DMS 273 (cell line): ENCODE data around the gene CHIT1.
"Not testable (repeated sequence)": the region's sequence is repeated elsewhere in the genome, so short reads cannot be mapped to it uniquely, and the experiment has no call there.

Experiments used
- DNase-seq: peaks from one replicate; lab custom pipeline; 2025; ENCODE audit not compliant: unreplicated experiment; lab: John Stamatoyannopoulos, UW

Gene CHIT1

DNA sequence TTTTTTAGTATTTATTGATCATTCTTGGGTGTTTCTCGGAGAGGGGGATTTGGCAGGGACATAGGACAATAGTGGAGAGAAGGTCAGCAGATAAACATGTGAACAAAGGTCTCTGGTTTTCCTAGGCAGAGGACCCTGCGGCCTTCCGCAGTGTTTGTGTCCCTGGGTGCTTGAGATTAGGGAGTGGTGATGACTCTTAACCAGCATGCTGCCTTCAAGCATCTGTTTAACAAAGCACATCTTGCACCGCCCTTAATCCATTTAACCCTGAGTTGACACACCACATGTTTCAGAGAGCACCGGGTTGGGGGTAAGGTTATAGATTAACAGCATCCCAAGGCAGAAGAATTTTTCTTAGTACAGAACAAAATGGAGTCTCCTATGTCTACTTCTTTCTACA lies 36.7 kb upstream of the CHIT1 start:
- DNase-seq: not testable (repeated sequence)

DNA sequence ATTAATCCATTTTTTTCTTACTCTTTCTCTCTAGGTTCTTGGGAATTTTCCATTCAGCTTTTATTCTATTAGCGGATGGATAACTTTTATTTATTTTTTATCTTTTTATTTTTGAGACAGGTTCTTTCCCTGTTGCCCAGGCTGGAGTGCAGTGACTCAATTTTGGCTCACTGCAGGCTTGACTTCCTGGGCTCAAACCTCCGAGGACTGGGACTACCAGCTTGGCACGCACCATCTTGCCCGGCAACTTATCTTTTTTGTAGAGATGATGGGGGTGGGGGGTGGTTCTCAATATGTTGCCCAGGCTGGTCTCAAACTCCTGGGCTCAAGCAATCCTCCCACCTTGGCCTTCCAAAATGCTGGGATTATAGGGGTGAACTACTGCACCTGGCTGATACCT lies 36.1 kb upstream of the CHIT1 start:
- peak; percentile 36 for DNase-seq

DNA sequence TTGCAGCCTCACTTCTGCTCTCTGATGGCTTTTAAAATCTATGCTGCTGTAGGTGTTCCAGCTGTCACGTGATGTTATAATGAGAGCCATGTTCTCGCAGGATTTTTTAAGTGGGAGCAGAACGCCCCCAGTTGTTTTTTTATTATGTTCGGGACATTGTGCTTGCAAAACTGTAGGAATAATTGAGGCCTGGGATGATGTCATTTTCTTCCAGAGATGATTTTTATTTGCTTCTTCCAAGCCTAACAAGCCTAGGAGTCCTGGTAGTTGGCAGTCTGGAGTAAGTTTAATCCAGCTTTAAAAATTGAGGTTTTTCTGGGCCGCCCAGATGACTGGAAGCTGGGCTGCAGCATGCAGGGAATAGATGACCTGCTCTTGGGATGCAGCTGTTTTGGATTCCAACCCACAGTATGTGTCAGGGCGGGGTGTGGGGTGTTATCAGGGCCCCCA lies 34.6 kb upstream of the CHIT1 start:
- no peak for DNase-seq

DNA sequence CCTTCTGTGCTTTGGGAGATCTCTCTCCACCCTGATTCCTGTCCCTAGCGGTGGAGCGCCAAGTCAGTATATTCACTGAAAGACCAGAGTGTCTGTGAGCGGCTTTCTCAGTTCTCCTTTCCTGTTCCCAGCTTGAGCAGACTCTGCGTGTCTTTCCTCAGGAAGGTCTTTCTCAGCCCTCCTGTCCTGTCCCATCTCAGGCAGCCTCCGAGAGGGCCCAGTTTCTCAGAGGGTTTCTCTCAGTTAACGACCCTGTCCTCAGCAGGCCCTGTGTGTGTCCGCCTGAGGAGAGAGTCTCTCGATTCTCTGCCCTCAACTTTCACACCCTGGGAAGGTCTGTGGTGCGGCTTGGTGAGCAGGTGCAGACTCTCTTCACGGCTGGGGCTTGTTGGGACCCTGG lies 34.0 kb upstream of the CHIT1 start:
- DNase-seq: peak; percentile 58

DNA sequence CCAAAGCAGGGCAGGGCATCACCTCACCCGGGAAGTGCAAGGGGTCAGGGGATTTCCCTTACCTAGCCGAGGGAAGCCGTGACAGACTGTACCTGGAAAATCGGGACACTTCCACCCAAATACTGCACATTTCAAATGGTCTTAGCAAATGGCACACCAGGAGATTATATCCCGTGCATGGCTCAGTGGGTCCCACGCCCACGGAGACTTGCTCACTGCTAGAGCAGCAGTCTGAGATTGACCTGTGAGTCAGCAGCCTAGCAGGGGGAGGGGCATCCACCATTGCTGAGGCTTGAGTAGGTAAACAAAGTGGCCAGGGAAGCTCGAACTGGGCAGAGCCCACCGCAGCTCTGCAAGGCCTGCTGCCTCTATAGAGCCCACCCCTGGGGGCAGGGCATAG lies 27.2 kb upstream of the CHIT1 start:
- not testable (repeated sequence) for DNase-seq

DNA sequence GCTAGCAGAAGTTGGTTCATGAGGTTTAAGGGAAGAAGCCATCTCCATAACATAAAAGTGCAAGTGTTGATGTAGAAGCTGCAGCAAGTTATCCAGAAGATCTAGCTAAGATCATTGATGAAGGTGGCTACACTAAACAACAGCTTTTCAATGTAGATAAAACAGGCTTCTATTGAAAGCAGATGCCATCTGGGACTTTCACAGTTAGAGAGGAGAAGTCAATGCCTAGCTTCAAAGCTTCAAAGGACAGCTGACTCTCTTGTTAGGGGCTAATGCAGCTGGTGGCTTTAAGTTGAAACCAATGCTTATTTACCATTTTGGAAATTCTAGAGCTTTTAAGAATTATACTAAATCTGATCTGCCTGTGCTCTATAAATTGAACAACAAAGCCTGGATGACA lies 25.3 kb upstream of the CHIT1 start:
- DNase-seq: peak; percentile 43

DNA sequence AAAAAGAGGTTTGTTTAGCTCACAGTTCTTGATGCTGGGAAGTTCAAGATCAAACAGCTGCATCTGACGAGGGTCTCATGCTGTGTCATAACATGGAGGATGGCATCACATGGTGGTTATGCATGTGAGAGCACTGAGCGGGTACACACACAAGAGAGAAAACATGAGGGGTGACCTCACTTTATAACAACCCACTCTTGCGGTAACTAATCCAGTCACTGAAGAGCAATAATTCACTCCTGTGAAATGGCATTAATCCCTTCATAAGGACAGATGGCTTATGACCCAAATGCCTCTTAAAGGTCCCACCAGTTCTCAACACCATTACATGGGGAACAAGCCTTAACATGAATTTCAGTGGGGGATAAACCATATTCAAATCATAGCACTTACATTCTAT lies 23.2 kb upstream of the CHIT1 start:
- DNase-seq: peak; percentile 90

DNA sequence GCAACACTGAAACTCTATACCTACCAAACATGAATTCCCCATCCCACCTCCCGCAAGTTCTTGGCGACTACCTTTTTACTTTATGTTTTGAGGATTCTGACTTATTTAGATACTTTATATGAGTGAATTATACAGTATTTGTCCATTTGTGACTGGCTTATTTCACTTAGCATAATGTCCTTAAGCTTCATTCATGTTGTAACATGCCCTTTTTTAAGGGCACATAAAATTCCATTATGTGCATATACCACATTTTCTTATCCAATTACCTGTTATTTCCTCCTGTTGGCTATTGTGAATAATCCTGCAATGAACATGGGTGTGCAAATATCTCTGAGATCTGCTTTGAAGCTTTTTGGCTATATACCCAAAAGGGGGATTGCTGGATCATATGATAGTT lies 22.0 kb upstream of the CHIT1 start:
- no peak for DNase-seq

DNA sequence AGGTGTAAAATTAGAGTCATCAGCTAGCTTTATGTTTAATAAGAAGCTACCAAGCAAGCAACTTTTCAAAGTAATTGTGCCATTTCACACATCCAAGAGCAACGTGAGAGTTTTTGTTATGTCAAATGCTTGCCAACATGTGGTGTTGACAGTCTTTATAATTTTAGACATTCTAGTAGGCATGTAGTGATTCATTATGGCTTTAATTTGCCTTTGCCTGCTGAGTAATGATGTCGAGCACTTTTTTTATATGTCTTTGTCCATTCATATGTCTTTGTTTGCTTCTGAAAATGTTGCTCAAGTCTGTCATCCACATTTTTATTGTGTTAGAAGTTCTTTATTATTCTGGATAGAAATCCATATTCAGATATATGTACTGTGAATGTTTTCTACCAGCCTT lies 21.4 kb upstream of the CHIT1 start:
- no peak for DNase-seq

DNA sequence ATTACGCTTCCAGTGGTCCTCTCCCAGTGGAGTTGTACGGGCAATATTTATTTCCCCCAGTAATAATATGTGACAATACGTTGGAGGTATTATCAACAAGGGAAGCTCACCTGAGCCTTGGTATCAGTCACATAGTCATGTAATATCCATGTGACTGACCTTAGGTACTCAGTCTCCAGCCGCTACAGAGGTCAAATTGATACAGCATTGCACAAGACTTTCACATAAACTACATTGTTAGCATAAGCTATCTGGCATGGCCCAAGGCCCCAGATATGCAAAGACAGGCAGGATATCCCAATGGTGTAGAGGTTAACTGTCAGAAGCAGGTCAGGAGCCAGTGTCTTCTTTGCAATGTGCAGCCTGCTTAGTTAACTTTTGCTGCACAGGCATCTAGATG lies 15.3 kb upstream of the CHIT1 start:
- no peak for DNase-seq

DNA sequence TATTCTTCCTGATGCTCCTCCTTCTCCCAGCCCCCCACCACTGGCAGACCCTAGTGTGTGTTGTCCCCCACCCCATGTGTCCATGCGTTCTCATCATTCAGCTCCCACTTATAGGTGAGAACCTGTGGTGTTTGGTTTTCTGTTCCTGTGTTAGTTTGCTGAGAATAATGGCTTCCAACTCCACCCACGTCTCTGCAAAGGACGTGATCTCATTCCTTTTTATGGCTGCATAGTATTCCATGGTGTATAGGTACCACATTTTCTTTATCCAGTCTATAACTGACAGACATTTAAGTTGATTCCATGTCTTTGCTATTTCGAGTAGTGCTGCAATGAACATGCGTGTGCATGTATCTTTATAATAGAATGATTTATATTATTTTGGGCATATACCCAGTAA lies 12.2 kb upstream of the CHIT1 start:
- DNase-seq: not testable (repeated sequence)

DNA sequence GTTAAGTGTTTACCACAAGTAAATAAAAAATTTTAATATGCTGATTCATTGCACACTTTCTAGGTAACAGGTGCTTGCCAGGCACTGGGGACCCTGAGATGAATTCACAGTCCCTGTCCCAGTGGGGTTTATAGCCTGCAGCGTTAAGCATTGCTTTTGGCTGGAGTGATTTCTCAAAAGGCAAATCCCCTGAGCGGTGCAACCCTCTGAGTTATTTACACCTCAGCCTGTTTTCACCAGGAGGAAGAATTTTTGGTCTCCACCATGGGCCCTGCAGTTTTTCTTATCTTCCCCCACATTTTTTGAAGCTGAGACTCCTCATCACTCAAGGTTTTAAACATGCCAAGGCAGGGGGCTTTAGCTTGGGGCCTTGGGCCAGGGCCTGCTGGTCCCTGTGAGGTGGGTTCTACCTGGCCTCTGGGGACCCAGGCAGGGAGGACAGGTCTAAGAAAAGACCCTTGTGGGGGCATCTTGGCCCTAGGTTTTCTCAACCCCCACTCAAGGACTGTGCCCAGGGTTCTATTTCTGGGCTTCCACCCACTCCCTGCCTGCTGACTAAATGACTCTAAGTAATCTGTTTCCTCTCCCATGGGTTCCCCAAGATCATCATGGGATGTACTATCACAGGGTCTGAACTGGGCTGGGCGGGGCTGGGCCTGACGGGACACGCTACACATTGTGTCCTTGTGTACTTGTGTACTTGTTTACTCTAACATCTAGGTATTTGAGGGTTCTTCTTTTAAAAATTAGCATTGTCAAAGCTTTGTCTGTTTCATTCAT lies 10.2 kb upstream of the CHIT1 start:
- no peak for DNase-seq

DNA sequence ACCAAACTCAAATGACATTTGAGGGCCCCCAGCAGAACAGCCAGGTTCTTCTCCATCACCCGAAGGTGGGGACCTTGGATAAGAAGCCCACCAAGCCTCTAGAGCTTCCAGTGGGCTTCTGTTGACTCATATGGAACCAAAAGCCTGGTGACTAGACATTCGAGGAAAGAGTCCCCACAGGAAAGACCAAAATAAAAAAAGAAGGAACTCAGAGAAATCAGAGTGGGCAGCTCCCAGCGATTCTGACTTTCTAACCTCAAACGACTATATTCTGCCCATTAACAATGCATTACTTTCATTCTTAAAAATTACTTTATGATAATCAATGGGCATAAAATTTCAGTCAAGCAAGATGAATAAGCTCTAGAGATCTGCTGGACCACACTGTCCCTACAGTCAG lies 9.6 kb upstream of the CHIT1 start:
- DNase-seq: no peak

DNA sequence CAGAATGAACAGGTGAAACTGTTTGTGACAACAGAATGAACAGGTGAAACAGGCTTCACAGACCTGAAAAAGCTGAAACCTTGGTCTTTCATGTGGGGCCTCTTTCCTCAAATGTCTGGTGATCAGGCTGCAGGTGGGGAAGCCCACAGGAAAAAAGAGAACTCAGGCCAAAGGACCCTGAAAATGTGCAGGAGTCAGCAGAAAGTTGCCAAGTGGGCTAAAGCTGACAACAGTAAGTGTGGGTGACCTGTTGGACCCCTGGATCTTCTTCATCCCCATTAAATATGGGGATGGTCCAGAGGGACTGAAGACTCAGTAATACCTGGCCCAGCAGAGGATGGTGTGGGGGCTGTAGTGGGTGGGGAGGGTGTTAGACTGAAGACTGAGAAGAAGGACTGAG lies 9.1 kb upstream of the CHIT1 start:
- DNase-seq: no peak

DNA sequence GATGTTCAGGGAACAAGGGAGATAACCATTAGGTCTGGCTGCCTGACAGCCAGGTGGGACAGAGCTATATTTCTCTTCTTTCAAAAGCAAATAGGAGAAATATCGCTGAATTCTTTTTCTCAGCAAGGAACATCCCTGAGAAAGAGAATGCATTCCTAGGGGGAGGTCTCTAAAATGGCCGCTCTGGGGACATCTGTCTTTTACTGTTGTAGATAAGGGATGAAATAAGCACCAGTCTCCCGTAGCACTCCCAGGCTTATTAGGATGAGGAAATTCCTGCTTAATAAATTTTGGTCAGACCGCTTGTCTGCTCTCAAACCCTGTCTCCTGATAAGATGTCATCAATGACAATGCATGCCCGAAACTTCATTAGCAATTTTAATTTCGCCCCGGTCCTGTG lies 5.4 kb upstream of the CHIT1 start:
- not testable (repeated sequence) for DNase-seq

DNA sequence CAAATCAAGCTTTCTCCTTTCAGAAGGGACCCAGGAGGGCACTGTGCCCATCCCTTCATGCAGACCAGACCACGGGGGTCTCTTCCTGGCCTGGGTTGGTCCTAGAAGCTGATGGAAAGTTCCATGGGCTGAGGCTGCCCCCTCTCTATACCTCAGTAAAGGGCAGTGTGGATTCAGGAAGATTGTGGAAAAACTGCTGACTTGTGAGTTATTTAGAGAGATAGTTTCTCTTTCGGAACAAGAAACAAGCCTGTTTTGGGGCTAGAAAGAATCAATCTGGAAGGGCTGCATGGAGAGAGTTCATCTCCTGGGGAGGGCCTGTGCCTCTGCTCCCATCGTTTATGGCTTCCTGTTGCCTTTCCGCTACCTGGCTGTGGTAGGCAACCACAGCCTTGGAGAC lies 803 bp downstream of the CHIT1 start:
- no peak for DNase-seq

DNA sequence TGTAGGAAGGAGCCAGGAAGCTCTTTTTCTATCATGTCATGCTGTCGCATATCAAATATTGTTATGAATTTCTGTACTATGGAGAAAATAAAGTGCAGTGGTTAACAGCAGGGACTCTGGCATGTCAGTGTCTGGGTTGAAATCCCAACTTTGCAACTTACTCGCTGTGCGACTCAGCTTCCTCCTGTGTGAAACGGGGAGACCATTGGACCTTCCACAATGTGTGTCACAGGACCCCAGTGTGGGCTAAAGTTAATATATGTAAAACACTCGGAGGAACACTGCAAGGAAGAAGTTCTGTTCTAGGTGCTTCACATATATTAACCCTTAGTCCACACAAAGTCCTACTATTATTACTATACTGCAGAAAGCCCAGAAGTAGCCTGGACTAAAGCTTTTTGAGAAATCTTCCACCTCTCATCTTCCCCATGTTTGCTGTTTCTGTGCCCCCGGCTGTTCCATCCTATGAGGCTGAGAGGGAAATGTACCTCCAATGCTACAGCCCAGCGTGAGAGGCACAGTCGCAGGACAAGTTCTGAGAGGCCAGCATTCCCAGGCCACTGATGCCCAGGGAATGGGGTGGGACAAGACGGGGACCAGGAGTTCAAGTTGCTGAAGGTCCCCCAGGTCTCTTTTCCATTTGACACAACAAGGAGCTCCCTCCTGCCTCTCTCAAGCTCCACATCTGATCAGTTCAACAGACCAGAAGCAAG lies 1.9 kb downstream of the CHIT1 start:
- no peak for DNase-seq

DNA sequence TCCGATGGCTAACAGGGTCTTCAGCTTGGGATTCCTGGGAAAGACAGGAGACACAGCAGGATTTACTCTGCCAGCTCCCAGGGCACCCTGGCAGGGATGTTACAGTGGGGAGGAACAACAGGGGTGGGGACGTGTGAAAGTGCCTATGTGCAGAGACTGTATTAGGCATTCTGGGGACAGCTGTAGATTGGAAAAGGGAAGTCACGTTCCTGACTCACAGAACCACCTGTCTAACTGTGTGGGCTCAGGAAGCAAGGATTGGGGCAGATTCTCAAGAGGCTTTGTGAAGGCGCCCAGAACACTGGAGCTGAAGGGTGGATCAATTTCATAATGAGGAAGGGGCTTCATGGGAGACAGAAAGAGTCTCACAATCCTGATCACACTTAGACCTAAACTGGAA lies 4.4 kb downstream of the CHIT1 start:
- DNase-seq: no peak

DNA sequence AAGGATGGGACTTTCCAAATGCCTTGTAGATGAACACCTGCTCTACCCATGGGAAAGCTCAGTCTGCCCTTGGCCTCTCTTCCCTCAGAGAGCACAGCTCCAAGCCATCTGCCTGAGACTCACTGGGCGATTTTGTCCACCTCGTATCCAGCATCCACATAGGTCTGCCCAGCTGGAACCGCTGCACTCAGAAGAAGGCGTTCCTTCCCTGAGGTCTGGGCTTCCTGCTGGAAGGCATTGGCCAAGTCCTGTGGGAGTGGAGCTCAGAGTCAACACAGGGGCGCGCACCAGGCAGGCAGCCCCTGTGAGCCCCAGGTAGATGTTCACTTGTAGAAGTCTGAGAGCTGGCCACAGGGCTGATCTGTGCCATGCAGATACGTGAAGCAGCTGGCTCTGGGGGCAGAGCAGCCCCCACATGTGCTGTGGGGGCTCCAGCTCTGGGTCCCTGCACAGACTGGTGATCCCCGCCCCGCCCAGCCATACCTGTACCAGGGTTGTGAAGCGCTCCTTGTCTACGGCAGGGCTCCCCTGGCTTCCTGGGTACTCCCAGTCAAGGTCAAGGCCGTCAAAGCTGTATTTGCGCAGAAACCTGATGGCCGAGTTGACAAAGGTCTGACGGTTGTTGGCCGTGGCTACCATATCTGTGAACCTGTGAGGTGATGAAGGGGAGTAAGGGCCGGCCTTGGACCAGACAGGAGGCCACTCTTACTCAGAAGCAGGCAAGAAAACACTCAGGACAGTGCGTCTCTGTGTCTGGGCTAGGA lies 6.3 kb downstream of the CHIT1 start:
- DNase-seq: no peak

DNA sequence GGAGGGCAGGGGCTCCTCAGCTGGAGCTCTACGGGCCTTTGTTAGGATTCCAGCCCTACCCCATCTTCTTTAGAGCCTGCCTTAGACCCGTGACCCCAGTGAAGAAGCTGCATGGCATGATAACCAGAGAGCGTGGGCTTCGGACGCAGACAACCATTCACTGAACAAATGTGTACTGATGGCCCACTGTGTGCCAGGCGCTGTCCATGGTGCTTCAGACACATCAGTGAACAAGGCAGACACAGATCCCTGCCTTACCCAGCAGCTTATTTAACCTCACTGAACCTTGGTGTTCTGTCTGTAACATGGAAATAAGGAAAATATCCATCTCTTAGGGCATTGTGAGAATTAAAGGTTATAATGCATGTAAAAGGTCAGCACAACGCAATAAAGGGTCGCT lies 9.5 kb downstream of the CHIT1 start:
- DNase-seq: no peak

DNA sequence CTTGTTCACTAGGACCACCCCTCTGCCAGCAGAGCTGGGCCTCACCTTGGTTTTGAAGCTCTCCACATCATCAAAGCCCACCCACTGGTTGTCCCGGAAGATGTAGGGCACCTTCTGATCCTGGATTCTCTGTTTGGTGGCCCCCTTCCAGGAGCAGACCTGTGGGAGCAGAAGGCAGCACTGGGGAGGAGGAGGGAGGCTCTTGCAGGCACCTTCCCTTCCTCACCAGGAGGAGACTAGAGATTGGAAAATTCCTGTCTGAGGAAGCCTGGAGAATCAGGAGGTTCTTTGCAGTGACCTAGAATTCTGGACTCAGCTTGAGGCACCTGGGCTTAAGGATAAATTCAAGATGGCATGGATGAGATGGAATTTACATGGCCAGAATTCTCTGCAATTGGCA lies 10.3 kb downstream of the CHIT1 start:
- DNase-seq: no peak

DNA sequence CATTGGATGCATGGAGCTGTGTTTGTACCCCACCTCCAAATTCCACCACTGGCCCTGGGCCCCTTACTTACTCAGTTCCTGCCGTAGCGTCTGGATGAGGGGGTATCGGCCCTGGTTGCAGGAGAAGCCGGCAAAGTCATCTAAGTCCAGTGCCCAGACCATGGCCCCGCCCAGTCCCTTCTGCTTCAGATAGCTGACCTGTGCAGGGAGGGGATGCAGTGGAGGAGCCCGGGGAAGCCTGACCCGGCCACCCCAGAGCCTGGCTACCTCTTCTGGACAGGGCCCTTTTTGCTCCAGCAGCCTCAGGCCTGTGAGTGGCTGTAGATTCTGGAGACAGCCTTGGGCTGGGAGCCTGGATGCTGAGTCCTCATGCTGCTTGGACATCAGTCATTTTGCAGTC lies 11.8 kb downstream of the CHIT1 start:
- no peak for DNase-seq
